ENCODE measurements around the gene PLB1.

The PLB1 gene

GRCh38 chr2:28626891-28627421, 131.1 kb downstream of the PLB1 start:
- TF ChIP-seq CTCF (IDR thresholded peaks at IDR 0.05) = no peak

DNA sequence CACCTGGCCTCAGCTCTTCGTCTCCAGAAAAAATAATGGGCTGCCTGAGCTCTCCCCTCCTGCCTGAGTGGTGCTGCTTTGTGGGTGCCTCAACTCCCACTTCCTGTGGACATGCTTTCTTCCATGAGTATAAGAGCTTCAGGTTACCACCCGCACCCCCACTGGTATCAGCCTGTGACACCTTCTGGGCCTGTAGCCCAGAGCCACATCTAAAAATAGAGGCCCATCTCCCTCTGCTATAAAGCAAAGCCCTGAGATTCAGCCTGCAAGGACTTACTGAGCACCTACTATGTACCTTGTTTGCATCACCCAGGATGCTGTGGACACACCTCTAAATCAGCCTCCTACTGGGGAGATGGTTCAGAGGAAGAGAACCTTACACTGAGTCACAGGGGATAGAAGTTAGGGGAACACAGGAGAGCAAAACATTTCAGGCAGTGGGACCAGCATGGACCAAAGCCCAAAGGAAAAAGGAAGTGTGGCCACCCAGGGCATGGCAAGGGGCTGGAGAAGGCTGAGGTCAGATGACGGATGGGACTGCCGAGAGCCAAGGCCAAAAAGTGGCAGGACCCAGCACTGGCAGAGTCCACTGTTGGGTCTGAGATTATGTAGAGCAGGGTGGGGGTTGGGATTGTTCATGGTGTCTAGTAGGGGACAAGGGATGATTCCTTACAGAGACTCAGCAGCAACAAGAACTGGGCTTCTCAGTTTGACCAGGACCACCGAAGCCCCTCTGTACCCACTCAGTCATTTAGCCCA, 132.0 kb downstream of the PLB1 start:
- TF ChIP-seq CTCF (IDR thresholded peaks at IDR 0.05) = no peak

DNA sequence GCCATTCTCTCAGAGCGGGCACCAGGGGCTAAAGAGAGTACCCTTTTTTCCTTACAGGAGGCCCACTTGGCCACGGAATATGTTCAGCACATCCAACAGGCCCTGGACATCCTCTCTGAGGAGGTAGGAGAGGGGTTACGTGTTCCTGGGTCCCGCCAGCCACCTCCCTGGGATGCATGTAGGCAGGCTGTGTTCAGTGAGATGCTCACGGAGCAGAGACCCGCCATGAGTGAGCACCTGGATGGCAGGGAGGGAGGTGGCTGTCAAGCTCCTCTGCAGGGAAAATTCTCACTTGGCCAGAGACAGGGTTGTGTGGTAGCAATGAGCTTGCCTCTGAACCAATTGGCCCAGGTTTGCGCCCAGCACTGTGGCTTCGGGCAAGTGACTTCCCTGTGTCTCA, 132.6 kb downstream of the PLB1 start:
- no peak for TF ChIP-seq CTCF (IDR thresholded peaks at IDR 0.05)

- no peak for TF ChIP-seq CTCF (IDR thresholded peaks at IDR 0.05)
Observed at GRCh38 chr2:28628987-28629386, 133.1 kb downstream of the PLB1 start.

DNA sequence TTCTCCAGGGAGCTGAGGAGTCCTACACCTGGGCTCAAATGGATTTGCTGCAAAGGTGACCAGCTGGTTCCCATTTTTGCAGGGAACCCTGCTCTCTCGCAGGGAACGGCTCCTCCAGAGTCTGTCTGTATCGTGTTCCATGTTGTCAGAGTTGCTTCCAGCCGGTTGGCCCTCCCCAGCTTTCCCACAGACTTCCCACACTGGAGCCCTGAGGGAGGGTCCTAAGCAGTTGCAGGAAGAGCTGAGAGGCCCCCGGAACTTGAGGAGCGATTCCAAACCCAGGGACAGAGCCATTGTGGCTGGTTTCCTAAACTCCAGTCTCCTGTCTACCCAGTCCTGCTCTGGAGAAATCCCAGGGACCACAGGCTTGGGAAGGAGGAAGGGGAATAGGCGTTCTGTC, 134.1 kb downstream of the PLB1 start:
- TF ChIP-seq CTCF (IDR thresholded peaks at IDR 0.05) = no peak

GRCh38 chr2:28630341-28630740, 134.5 kb downstream of the PLB1 start:
- no peak for TF ChIP-seq CTCF (IDR thresholded peaks at IDR 0.05)

- no peak for TF ChIP-seq CTCF (IDR thresholded peaks at IDR 0.05)
Observed at GRCh38 chr2:28631514-28632206, 135.8 kb downstream of the PLB1 start.

All from LNCAP (cell line).